Measurements from ENCODE around the gene TMEM115.

- TF ChIP-seq, protein P1, sequence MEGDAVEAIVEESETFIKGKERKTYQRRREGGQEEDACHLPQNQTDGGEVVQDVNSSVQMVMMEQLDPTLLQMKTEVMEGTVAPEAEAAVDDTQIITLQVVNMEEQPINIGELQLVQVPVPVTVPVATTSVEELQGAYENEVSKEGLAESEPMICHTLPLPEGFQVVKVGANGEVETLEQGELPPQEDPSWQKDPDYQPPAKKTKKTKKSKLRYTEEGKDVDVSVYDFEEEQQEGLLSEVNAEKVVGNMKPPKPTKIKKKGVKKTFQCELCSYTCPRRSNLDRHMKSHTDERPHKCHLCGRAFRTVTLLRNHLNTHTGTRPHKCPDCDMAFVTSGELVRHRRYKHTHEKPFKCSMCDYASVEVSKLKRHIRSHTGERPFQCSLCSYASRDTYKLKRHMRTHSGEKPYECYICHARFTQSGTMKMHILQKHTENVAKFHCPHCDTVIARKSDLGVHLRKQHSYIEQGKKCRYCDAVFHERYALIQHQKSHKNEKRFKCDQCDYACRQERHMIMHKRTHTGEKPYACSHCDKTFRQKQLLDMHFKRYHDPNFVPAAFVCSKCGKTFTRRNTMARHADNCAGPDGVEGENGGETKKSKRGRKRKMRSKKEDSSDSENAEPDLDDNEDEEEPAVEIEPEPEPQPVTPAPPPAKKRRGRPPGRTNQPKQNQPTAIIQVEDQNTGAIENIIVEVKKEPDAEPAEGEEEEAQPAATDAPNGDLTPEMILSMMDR (IDR thresholded peaks at IDR 0.05) = no peak
- TF ChIP-seq POLR2A (IDR thresholded peaks at IDR 0.05) (no peak), POLR2AphosphoS5 (IDR thresholded peaks at IDR 0.05) (no peak)
Observed at GRCh38 chr3:50375258-50375931, 16.1 kb upstream of the TMEM115 start.
